ENCODE data around the gene PPP4R3B. TPM values are rescaled to one million over a fixed set of nuclear protein-coding genes. Genes with fewer than 3 reads are reported as not detected.

Gene PPP4R3B
- total and polyA plus RNA-seq, 2 of the 8 experiments (the other 6 are each of a cell fraction or from before 2014, with no cell fraction given) = 8.5 to 39.1 TPM

GRCh38 chr2:55611997-55612396 is 5.4 kb downstream of the PPP4R3B start:
- Histone ChIP-seq H3K27ac (ENCODE audit: low read depth, low read length) (no peak overlapping the region), H3K18ac (ENCODE audit: extremely low read depth, low read length) (no peak overlapping the region), H3K14ac (ENCODE audit: insufficient read length) (no peak overlapping the region), H3K9ac (replicated peaks in 1 of 4; ENCODE audit: extremely low read depth in 1 of 4, low read depth in 3 of 4, low read length in 3 of 4) (no peak overlapping the region), H3K23me2 (ENCODE audit: low read depth, low read length) (0 out of 2 replicates have a peak, but pooled peaks cover 2% of the 10 kb centered on the region), H4K8ac (ENCODE audit: extremely low read depth, insufficient read depth, low read length) (no peak overlapping the region), H3K79me1 (ENCODE audit: low read depth, low read length) (no peaks in the 10 kb centered on the region; the same call in 1 of the 2 replicates), H2BK12ac (ENCODE audit: low read depth, low read length) (no peak overlapping the region), H2BK5ac (ENCODE audit: low read depth, low read length) (no peak overlapping the region), H3K27me3 (replicated peaks in 1 of 4; ENCODE audit: control insufficient read depth in 3 of 4, extremely low read depth in 1 of 4, insufficient read depth in 3 of 4, low read length in 3 of 4) (no peaks in the 10 kb centered on the region), H3K9me3 (ENCODE audit: insufficient read depth in 2 of 2, low read depth in 1 of 2, low read length in 1 of 2) (no peaks in the 10 kb centered on the region), H3K23ac (ENCODE audit: insufficient read length) (no peak overlapping the region), H2BK120ac (replicated peaks; ENCODE audit: low read depth, low read length) (no peak overlapping the region), H3K79me2 (ENCODE audit: control insufficient read depth in 1 of 2, insufficient read depth in 2 of 2, low read length in 2 of 2) (peaks cover 8 to 54% of the 10 kb centered on the region in 2 experiments), H3K4ac (replicated peaks; ENCODE audit: insufficient read length, low read depth, low read length) (no peak overlapping the region), H4K91ac (replicated peaks; ENCODE audit: insufficient read length, low read length) (no peak overlapping the region), H4K5ac (ENCODE audit: insufficient read length, low read depth, low read length) (no peak overlapping the region), H3K4me3 (ENCODE audit: extremely low read depth in 1 of 4, insufficient read depth in 2 of 4, low read depth in 3 of 4, low read length in 4 of 4) (no peak overlapping the region), H2BK20ac (ENCODE audit: low read length) (no peak overlapping the region), H2AK5ac (ENCODE audit: low read depth, low read length) (no peak overlapping the region), H3K4me1 (replicated peaks in 1 of 4; ENCODE audit: control insufficient read depth in 3 of 4, insufficient read depth in 4 of 4, low read length in 3 of 4) (no peaks in the 10 kb centered on the region), H3K36me3 (ENCODE audit: control insufficient read depth in 2 of 4, insufficient read depth in 4 of 4, low read length in 3 of 4) (peaks cover 2 to 26% (median 7%) of the 10 kb centered on the region in 4 experiments; a peak in 4 of 8 replicates), H2BK15ac (ENCODE audit: low read length) (no peak overlapping the region), H3K4me2 (ENCODE audit: insufficient read depth in 1 of 2, low read depth in 2 of 2, low read length in 2 of 2) (no peak overlapping the region), H4K20me1 (replicated peaks in 1 of 2; ENCODE audit: control insufficient read depth in 1 of 2, insufficient read depth in 2 of 2, low read length in 2 of 2) (no peaks in the 10 kb centered on the region), H3K56ac (replicated peaks; ENCODE audit: insufficient read length, low read depth, low read length) (no peak overlapping the region), H2AFZ (ENCODE audit: low read length) (no peak overlapping the region)
- FAIRE-seq (no peak), DNase-seq (ENCODE audit: low read depth in 1 of 2, low spot score in 2 of 2) (no peak)
- POLR2A ChIA-PET (ENCODE audit: partially characterized antibody) = interaction anchor here (1.0 kb wide), 1 partner anchor 11 kb away, joined by 3 read pairs; no protein-coding TSS in a partner anchor
- CTCF ChIA-PET (ENCODE audit: partially characterized antibody) = interaction anchor here (0.9 kb wide), 1 partner anchor 13 kb away, joined by 3 read pairs; no protein-coding TSS in a partner anchor
- TF ChIP-seq NRF1 (IDR thresholded peaks at IDR 0.05; ENCODE audit: low read depth, low read length) (no peak), CEBPB (IDR thresholded peaks at IDR 0.05; ENCODE audit: low read depth, low read length) (no peak), HDAC2 (IDR thresholded peaks at IDR 0.05; ENCODE audit: borderline replicate concordance in 1 of 2, low read depth in 2 of 2, low read length in 2 of 2) (no peak), KDM5A (IDR thresholded peaks at IDR 0.05; ENCODE audit: low read length) (no peak), EZH2 (IDR thresholded peaks at IDR 0.05; ENCODE audit: low read depth, low read length, severe bottlenecking) (no peak), POLR2A (IDR thresholded peaks at IDR 0.05; ENCODE audit: control extremely low read depth in 1 of 2, low read depth in 2 of 2, low read length in 2 of 2) (no peak), EP300 (IDR thresholded peaks at IDR 0.05; ENCODE audit: borderline replicate concordance in 1 of 2, low read depth in 2 of 2, low read length in 2 of 2) (no peak), SAP30 (IDR thresholded peaks at IDR 0.05; ENCODE audit: insufficient read depth, insufficient replicate concordance, low read length) (no peak), GTF2F1 (IDR thresholded peaks at IDR 0.05; ENCODE audit: borderline replicate concordance, low read depth, low read length) (no peak), CTBP2 (IDR thresholded peaks at IDR 0.05; ENCODE audit: borderline replicate concordance, insufficient read depth, insufficient read length, low read length) (no peak), ATF3 (IDR thresholded peaks at IDR 0.05; ENCODE audit: insufficient read depth, low read depth, low read length) (no peak)
- WGBS, 2 experiments (ENCODE audit: extremely low coverage in 1 of 2, insufficient coverage in 1 of 2, insufficient read length in 1 of 2, insufficient replicate concordance in 2 of 2, low coverage in 1 of 2, low lambda C conversion rate in 2 of 2, missing lambda C conversion rate in 1 of 2) = 95% methylated on average over 1 of the region's 1 CpG; no CpG with 5 or more reads in 1 of the 2 experiments
